Gastrocnemius medialis (tissue), 4 donors: ENCODE results near the gene LRRC1.

ENCODE experiments used
- POLR2A ChIP-seq, 2 donors: fragments of 450-650 bp; IDR thresholded peaks; one replicate each; pipeline ENCODE4 v1.6.1; 2017; ENCODE audit warnings: antibody characterized with exemption in 2 of 2, mild to moderate bottlenecking in 2 of 2, moderate library complexity in 2 of 2
- TF ChIP-seq, protein P1 (sequence below), 5 experiments: fragments of 450-650 bp in 3 of 5; fragments of 200-600 bp in 2 of 5; sonication (generic) in 2 of 5; IDR thresholded peaks in 4 of 5; conservative IDR thresholded peaks in 1 of 5; 1 replicate in 4 of 5; 2 replicates in 1 of 5; pipeline ENCODE4 v1.5.1; 2016 to 2019; ENCODE audit warnings: antibody characterized with exemption in 5 of 5, mild to moderate bottlenecking in 3 of 5, moderate library complexity in 3 of 5

DNA sequence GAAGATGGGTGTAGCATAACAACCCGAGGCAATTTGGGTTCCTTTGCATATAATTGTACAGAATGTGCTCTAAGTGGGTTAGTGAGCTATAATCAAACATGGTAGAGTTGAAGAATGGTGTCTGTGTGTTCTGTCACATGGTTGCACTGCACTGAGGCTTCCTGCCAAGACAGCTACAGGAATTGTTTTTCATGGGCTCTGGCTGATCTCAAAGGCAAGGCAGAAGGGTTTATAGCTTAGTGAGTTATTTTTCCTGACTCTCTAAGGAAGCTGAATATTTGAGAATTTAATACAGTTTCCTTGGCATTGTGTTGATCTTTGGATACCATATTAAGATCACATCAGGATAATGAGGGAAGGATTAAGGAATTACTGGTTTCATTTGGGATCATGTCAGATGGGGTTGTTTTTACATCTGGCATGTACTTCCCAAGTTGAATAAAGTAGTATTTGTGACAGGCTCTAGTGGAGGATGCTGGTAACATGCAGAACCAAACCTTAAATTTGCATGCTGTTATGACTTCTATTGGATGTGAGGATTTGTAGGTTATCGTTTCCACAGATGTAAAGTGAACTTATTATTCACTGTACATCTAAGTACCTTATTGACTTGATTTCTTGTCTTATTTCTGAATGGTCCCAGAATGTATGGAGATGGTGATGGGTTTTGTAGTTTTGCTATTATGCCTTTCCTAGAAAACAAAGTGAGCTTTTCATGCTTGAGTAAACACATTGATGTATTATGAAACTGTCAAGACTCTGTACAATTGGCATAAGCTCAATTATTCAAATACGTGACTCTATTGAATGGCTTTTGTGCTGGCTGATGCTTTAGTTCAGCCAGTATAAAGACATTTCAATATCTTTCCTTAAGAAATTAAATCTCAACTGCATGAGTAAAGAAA, 43.3 kb downstream of the LRRC1 start:
- TF ChIP-seq, protein P1, sequence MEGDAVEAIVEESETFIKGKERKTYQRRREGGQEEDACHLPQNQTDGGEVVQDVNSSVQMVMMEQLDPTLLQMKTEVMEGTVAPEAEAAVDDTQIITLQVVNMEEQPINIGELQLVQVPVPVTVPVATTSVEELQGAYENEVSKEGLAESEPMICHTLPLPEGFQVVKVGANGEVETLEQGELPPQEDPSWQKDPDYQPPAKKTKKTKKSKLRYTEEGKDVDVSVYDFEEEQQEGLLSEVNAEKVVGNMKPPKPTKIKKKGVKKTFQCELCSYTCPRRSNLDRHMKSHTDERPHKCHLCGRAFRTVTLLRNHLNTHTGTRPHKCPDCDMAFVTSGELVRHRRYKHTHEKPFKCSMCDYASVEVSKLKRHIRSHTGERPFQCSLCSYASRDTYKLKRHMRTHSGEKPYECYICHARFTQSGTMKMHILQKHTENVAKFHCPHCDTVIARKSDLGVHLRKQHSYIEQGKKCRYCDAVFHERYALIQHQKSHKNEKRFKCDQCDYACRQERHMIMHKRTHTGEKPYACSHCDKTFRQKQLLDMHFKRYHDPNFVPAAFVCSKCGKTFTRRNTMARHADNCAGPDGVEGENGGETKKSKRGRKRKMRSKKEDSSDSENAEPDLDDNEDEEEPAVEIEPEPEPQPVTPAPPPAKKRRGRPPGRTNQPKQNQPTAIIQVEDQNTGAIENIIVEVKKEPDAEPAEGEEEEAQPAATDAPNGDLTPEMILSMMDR (IDR thresholded peaks at IDR 0.05 in 4 of 5, conservative IDR thresholded peaks at IDR 0.05 in 1 of 5), result no peak
- TF ChIP-seq POLR2A (IDR thresholded peaks at IDR 0.05), result no peak
